Measurements from ENCODE around the gene CDK14. TPM values are rescaled to one million over a fixed set of nuclear protein-coding genes. Genes with fewer than 3 reads are reported as not detected.

CDK14 gene
- total RNA-seq, 1 experiment from 2014 or later = 4.6 TPM

DNA sequence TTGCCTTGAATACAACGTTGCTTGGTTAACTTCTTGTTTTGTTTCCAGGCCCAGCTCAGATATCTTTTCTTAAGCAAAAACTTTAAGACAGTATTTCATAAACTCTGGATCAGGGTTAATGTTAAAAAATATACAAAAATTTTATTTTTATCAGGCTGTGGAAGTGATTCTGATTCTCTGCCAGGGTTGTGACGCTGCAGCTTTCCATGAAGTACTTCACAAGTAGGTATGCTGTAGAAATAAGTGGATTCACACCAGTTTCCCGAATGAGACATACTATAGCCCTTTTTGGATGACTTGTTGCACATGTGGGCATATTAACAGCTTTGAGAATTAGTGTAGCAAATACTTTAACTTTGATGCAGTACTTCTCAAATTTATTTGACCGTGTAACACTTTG lies 70.1 kb downstream of the CDK14 start:
- in situ Hi-C loops (cut with HindIII; ENCODE audit: low pct_unique_long_range_greater_than_20kb, low sequenced_read_pairs) = no loop called here

GRCh38 chr7:90668992-90669391 lies 72.9 kb downstream of the CDK14 start:
- in situ Hi-C loops (cut with HindIII; ENCODE audit: low pct_unique_long_range_greater_than_20kb, low sequenced_read_pairs) = no loop called here
- no peak for DNase-seq (ENCODE audit: low read depth)

More for the DNA sequence above, 70.1 kb downstream of the CDK14 start:
- DNase-seq (ENCODE audit: low read depth) = no peak

DNA sequence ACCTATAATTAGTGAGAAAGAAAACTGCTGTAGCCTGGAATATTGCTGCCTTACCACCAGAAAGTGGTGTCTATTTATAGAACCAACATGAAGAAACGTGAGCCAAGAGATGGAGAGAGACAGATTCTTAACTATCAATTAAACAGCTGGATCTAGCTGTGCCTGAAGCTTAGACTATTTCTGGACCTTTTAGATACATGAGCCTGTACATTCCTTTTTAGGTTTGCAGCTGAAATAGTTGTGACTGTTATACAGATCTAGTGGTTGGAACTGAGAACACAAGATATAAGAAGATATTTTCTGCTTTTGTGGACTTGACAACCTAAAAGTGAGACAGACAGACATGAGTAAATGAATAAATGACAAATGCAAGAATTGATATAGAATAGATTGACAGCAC lies 73.4 kb downstream of the CDK14 start:
- no peak for DNase-seq (ENCODE audit: low read depth)

GRCh38 chr7:90671571-90671970 lies 75.5 kb downstream of the CDK14 start:
- in situ Hi-C loops (cut with HindIII; ENCODE audit: low pct_unique_long_range_greater_than_20kb, low sequenced_read_pairs) = no loop called here
- DNase-seq (ENCODE audit: low read depth) = no peak

More for the DNA sequence above, 73.4 kb downstream of the CDK14 start:
- in situ Hi-C loops (cut with HindIII; ENCODE audit: low pct_unique_long_range_greater_than_20kb, low sequenced_read_pairs) = no loop called here

GRCh38 chr7:90672210-90672609 lies 76.1 kb downstream of the CDK14 start:
- in situ Hi-C loops (cut with HindIII; ENCODE audit: low pct_unique_long_range_greater_than_20kb, low sequenced_read_pairs) = no loop called here
- no peak for DNase-seq (ENCODE audit: low read depth)

DNA sequence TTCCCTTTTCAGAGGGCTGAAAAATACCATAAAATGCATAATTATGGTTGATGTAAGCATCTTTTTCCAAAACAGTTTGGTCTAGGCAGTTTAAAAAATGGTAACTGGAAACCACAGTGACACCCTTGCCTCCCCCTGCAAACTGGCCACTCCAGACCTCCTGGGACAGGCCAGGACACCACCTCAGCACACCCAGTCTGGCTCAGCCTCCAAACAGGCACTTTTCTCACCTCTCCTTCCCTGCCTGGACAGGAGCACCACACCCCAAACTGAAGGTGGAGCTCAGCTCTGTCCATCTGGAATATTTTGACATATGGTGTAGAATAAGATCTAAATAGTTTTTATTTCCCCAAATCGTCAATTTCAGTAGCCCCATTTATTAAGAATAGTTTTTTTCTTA lies 78.5 kb downstream of the CDK14 start:
- no peak for DNase-seq (ENCODE audit: low read depth)
- in situ Hi-C loops (cut with HindIII; ENCODE audit: low pct_unique_long_range_greater_than_20kb, low sequenced_read_pairs) = no loop called here

GRCh38 chr7:90675982-90676381 lies 79.9 kb downstream of the CDK14 start:
- in situ Hi-C loops (cut with HindIII; ENCODE audit: low pct_unique_long_range_greater_than_20kb, low sequenced_read_pairs) = no loop called here
- DNase-seq (ENCODE audit: low read depth) = no peak

- DNase-seq (ENCODE audit: low read depth) = no peak
- in situ Hi-C loops (cut with HindIII; ENCODE audit: low pct_unique_long_range_greater_than_20kb, low sequenced_read_pairs) = no loop called here
Measured at GRCh38 chr7:90677486-90678404, 81.6 kb downstream of the CDK14 start.

- in situ Hi-C loops (cut with HindIII; ENCODE audit: low pct_unique_long_range_greater_than_20kb, low sequenced_read_pairs) = no loop called here
- DNase-seq (ENCODE audit: low read depth) = no peak
Measured at GRCh38 chr7:90678986-90679385, 82.9 kb downstream of the CDK14 start.

GRCh38 chr7:90680484-90680883 lies 84.4 kb downstream of the CDK14 start:
- in situ Hi-C loops (cut with HindIII; ENCODE audit: low pct_unique_long_range_greater_than_20kb, low sequenced_read_pairs) = no loop called here
- no peak for DNase-seq (ENCODE audit: low read depth)

GRCh38 chr7:90681336-90682022 lies 85.4 kb downstream of the CDK14 start:
- in situ Hi-C loops (cut with HindIII; ENCODE audit: low pct_unique_long_range_greater_than_20kb, low sequenced_read_pairs) = no loop called here
- no peak for DNase-seq (ENCODE audit: low read depth)

DNA sequence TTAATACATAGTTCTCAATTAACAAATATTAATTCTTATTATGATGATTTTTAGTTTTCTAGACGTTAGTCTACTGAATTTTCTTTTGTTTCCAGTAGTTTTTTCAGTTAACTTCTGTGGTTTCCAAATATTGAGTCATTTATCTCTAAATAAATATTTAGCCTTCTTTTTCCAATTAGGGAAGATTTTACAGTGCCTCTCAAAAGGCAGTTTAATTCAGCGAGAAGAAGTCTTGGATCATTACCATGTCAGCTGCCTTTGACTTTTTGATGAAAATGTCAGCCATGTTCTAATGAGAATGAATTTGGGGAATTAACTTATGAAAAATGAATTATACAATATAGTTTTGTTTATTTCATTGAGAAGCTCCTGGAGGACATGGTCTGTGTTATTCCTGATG lies 90.0 kb downstream of the CDK14 start:
- no peak for DNase-seq (ENCODE audit: low read depth)
- in situ Hi-C loops (cut with HindIII; ENCODE audit: low pct_unique_long_range_greater_than_20kb, low sequenced_read_pairs) = no loop called here

- in situ Hi-C loops (cut with HindIII; ENCODE audit: low pct_unique_long_range_greater_than_20kb, low sequenced_read_pairs) = no loop called here
- DNase-seq (ENCODE audit: low read depth) = no peak
Measured at GRCh38 chr7:90688810-90689209, 92.7 kb downstream of the CDK14 start.

GRCh38 chr7:90689260-90689659 lies 93.1 kb downstream of the CDK14 start:
- DNase-seq (ENCODE audit: low read depth) = no peak
- in situ Hi-C loops (cut with HindIII; ENCODE audit: low pct_unique_long_range_greater_than_20kb, low sequenced_read_pairs) = no loop called here

GRCh38 chr7:90690159-90690858 lies 94.2 kb downstream of the CDK14 start:
- DNase-seq (ENCODE audit: low read depth) = no peak
- in situ Hi-C loops (cut with HindIII; ENCODE audit: low pct_unique_long_range_greater_than_20kb, low sequenced_read_pairs) = no loop called here

GRCh38 chr7:90692396-90692795 lies 96.3 kb downstream of the CDK14 start:
- in situ Hi-C loops (cut with HindIII; ENCODE audit: low pct_unique_long_range_greater_than_20kb, low sequenced_read_pairs) = no loop called here
- no peak for DNase-seq (ENCODE audit: low read depth)

DNA sequence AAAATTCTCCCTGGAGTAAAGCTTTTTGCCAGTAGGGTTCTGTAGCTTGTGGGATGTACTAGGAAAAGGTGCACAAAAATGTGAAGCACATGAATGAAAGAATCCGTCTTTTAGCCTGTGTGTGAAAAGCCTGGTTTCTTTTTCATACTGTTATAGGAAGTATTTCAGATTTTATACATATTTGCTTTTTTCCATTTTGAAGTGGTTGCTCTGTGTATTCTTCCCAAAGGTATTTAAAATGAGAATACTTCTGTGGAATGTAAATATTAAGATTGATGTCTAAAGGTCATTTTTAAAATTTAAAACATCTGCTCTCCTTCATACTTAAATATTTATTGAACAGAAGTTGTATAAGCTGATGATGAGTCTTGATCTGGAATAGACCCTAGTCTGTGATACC lies 96.8 kb downstream of the CDK14 start:
- in situ Hi-C loops (cut with HindIII; ENCODE audit: low pct_unique_long_range_greater_than_20kb, low sequenced_read_pairs) = no loop called here
- no peak for DNase-seq (ENCODE audit: low read depth)

DNA sequence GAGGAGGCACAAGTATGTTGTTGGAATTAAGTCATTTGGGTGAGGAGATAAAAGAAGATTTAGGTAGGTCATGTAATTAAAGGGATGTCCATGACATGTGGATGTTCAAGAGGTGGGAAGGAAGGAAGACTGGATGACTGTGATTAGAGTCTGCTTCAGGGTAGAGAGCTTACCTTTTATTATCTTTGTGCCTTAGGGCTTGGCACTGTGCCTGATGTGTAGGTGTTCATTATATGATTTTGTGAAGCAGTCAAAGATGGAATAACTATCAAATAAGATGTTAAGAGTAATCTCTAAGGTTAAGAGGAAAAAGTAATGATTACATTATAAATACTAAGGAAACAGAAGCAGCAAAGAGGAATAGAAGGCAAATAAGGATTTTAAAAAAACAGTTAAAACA lies 97.8 kb downstream of the CDK14 start:
- in situ Hi-C loops (cut with HindIII; ENCODE audit: low pct_unique_long_range_greater_than_20kb, low sequenced_read_pairs) = no loop called here
- no peak for DNase-seq (ENCODE audit: low read depth)

- DNase-seq (ENCODE audit: low read depth) = no peak
- in situ Hi-C loops (cut with HindIII; ENCODE audit: low pct_unique_long_range_greater_than_20kb, low sequenced_read_pairs) = no loop called here
Measured at GRCh38 chr7:90698616-90699015, 102.5 kb downstream of the CDK14 start.
